Right lobe of liver (tissue), 6 donors: ENCODE results near the gene SRRM5. TPM values are rescaled to one million over a fixed set of nuclear protein-coding genes. Genes with fewer than 3 reads are reported as not detected.

Experiments used
- ATAC-seq, 4 donors: fragments of 200-7000 bp; cut with Tn5 transposase; one replicate each; pipeline ENCODE4 v1.9.1; 2020; ENCODE audit warnings: mild to moderate bottlenecking in 4 of 4, moderate library complexity in 4 of 4
- DNase-seq, 3 donors: peaks; one replicate each; pipeline ENCODE4 v3.0.0-alpha.2; 2020
- H3K27ac ChIP-seq, 3 donors: fragments of 200-600 bp; one replicate each; pipeline ENCODE4 v1.8.0; 2022
- H3K27me3 ChIP-seq, 2 donors: fragments of 200-600 bp; one replicate each; pipeline ENCODE4 v1.8.0; 2022
- H3K36me3 ChIP-seq, 4 donors: fragments of 200-600 bp; sonication (generic) in 1 of 4; one replicate each; pipeline versions ENCODE4 v1.5.1 to v1.8.0; 2017 to 2022; ENCODE audit warnings: control low read depth in 1 of 4
- H3K4me1 ChIP-seq, 4 donors: fragments of 200-600 bp; sonication (generic) in 1 of 4; one replicate each; pipeline versions ENCODE4 v1.5.1 to v1.8.0; 2017 to 2022; ENCODE audit warnings: control low read depth in 1 of 4
- H3K4me3 ChIP-seq, 3 donors: fragments of 200-600 bp; one replicate each; pipeline ENCODE4 v1.8.0; 2022
- H3K9me3 ChIP-seq, 4 donors: fragments of 200-600 bp; sonication (generic) in 1 of 4; one replicate each; pipeline versions ENCODE4 v1.5.1 to v1.8.0; 2017 to 2022; ENCODE audit warnings: control low read depth in 1 of 4
- CTCF ChIP-seq, 4 donors: fragments of 200-600 bp in 3 of 4; fragments of 450-650 bp in 1 of 4; IDR thresholded peaks; one replicate each; pipeline versions ENCODE4 v1.5.1 to v1.8.0; 2016 to 2022; ENCODE audit warnings: antibody characterized with exemption in 4 of 4, mild to moderate bottlenecking in 2 of 4
- POLR2A ChIP-seq: fragments of 450-650 bp; IDR thresholded peaks from one replicate; pipeline ENCODE4 v1.6.1; 2017; ENCODE audit warnings: antibody characterized with exemption, mild to moderate bottlenecking
- WGBS: methylation state at CpG from one replicate; pipeline ENCODE4 v1.1.6; 2018; ENCODE audit warnings: low coverage, low lambda C conversion rate; ENCODE audit not compliant: insufficient coverage; ENCODE audit errors: missing lambda C conversion rate; 5-methylcytosine and 5-hydroxymethylcytosine counted together
- intact Hi-C, 2 donors: fragments of 100-400 bp; cut with DNase I; formaldehyde crosslinking; loops; one replicate each; pipeline versions ENCODE4 v1.11.2 to v1.14.1; 2022
- long read RNA-seq: library from polyadenylated mRNA; unstranded; transcript quantifications from one replicate; pipeline ENCODE4 v2.0.0, GENCODE V29; 2019
- total RNA-seq, 6 experiments: library from RNA; depleted of rRNA in 2 of 6; stranded (reverse); fragments of >200 nt in 2 of 6; fragmentation: NEBNext Ultra II Directional in 3 of 6; extraction: Animal tissue kit (Norgen Biotek cat#: 25700) in 3 of 6; gene quantifications; one replicate each; pipeline versions ENCODE4 v1.1.0 to v1.2.4, GENCODE V29; 2016 to 2023
- donor health status: DM: no; HTN: yes; CAD: no.
- donor health status: DM: no; HTN: no; CAD: no.
- donor health status: DM: no; HTN: no; CAD: no.
- donor health status: DM: no; HTN: yes; CAD: no.
- donor health status: DM: no; HTN: yes; CAD: no.

SRRM5 gene, protein sequence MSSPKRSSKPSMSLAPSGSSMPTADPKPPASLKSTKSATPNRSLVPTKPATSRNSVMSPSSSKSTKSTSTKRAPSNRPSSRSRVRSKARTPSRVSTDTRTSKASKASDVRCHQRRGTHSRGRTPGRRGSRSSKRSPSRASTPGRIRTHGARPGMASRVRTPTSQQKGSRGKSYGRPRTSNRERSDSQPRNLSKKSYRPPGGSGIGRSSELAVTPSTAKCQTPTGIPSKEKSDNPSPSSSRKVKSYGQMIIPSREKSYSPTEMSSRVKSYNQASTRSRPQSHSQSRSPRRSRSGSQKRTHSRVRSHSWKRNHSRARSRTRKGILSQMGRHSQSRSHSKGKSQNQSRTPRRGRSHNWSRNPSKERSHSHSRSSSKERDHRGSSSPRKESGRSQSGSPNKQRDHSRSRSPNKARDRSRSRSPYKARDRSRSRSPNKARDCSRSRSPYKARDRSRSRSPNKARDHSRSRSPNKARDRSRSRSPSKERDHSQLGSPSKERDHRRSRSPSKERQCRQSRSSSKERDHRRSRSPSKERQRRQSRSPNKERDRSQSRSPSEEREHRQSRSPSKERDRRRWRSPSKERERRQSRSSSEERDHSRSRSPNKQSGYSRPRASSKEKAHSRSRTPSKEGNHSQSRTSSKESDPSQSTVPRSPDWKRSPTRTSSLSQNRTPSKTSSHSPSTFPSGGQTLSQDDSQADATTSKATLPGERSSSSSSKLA
- total RNA-seq: under 1 TPM in 5 of 6 experiments, not detected in 1; 0.09 to 0.37 (median 0.18) TPM
- long read RNA-seq: 0 reads

GRCh38 chr19:43611788-43612187 lies at the start of gene SRRM5:
Gene SRRM5, plus strand, starts transcription at chr19:43612088. Its CDS starts 34 bp downstream, at chr19:43612122.
- H3K9me3 ChIP-seq: no peaks in the 10 kb centered on the region
- H3K4me1 ChIP-seq: no peaks in the 10 kb centered on the region
- no peak within 1 kb of the TSS for H3K27ac ChIP-seq
- intact Hi-C loops: no loop called here
- WGBS: 100% methylated on average over 1 of the region's 3 CpGs
- no peak within 1 kb of the TSS for H3K4me3 ChIP-seq
- no peak for TF ChIP-seq CTCF (IDR thresholded peaks at IDR 0.05)
- no peak for TF ChIP-seq POLR2A
- ATAC-seq: no peak
- H3K36me3 ChIP-seq: peaks cover 0 to 7% (median 2%) of the 10 kb centered on the region in 4 donors
- H3K27me3 ChIP-seq: no peaks in the 10 kb centered on the region
- no peak for DNase-seq

- no peak overlapping the region for H3K27ac ChIP-seq
- TF ChIP-seq POLR2A (no peak), CTCF (IDR thresholded peaks at IDR 0.05) (no peak)
- WGBS: 89% methylated on average over 3 of the region's 6 CpGs
- no peak for DNase-seq
- ATAC-seq: no peak
- H3K4me1 ChIP-seq: no peaks in the 10 kb centered on the region
- H3K4me3 ChIP-seq: no peak overlapping the region
- H3K9me3 ChIP-seq: no peaks in the 10 kb centered on the region
- intact Hi-C loops: no loop called here
- no peaks in the 10 kb centered on the region for H3K27me3 ChIP-seq
- H3K36me3 ChIP-seq: no peaks in the 10 kb centered on the region
Observed at GRCh38 chr19:43562226-43562697, 49.6 kb upstream of the SRRM5 start.

GRCh38 chr19:43562698-43563241 lies 49.1 kb upstream of the SRRM5 start:
- H3K4me1 ChIP-seq: no peaks in the 10 kb centered on the region
- ATAC-seq: peak; percentile 65 to 78 (median 69)
- DNase-seq: peak; percentile 63 to 72 (median 69)
- intact Hi-C loops: no loop called here
- no peak overlapping the region for H3K4me3 ChIP-seq
- H3K27ac ChIP-seq: peak overlapping the region in 1 of 3 donors; percentile 10
- no peaks in the 10 kb centered on the region for H3K9me3 ChIP-seq
- no peaks in the 10 kb centered on the region for H3K27me3 ChIP-seq
- TF ChIP-seq POLR2A: no peak
- TF ChIP-seq CTCF (IDR thresholded peaks at IDR 0.05): no peak
- WGBS: 47% methylated on average over 8 of the region's 14 CpGs
- H3K36me3 ChIP-seq: no peaks in the 10 kb centered on the region

DNA sequence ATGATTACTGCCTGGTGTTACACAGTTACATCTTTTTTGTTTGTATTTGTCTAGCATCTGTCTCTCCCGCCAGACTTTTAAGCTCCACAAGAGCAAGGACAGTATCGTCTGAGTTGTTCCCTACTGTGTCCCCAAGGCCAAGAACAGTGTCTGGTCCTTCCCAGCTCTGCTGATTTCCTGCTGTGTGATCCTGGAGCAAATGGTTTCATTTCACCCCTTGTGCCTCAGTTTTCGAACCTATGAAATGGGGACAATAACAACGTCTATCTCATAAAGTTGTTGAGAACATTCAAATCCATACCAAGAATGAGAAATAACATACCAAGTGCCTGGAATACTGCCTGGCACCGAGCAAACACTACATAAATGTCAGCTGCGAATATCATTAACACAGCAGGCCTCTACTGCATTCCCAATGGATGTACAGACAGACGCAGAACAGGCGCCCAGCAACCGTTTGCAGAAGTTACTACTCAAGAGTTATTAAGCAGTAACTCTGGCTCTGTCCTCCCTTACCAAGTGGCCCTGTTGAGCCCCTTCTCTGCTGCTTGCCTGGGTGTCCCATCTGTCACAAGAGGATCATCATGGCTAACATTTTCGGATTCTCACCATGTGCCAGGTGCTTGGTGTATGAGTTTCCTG lies 48.0 kb upstream of the SRRM5 start:
- H3K9me3 ChIP-seq: no peaks in the 10 kb centered on the region
- intact Hi-C loops: no loop called here
- no peaks in the 10 kb centered on the region for H3K36me3 ChIP-seq
- no peak overlapping the region for H3K27ac ChIP-seq
- ATAC-seq (no peak), DNase-seq (no peak)
- H3K27me3 ChIP-seq: no peaks in the 10 kb centered on the region
- 90% methylated on average over 10 of the region's 10 CpGs for WGBS
- no peak overlapping the region for H3K4me3 ChIP-seq
- no peaks in the 10 kb centered on the region for H3K4me1 ChIP-seq
- TF ChIP-seq POLR2A: no peak
- no peak for TF ChIP-seq CTCF (IDR thresholded peaks at IDR 0.05)
